ENCODE data around the gene GNB1L. TPM values are rescaled to one million over a fixed set of nuclear protein-coding genes. Genes with fewer than 3 reads are reported as not detected.

GNB1L gene
- total and polyA plus RNA-seq, 2 of the 13 experiments (the other 11 are each of a cell fraction or from before 2014, with no cell fraction given): 2.5 to 7.4 TPM

DNA sequence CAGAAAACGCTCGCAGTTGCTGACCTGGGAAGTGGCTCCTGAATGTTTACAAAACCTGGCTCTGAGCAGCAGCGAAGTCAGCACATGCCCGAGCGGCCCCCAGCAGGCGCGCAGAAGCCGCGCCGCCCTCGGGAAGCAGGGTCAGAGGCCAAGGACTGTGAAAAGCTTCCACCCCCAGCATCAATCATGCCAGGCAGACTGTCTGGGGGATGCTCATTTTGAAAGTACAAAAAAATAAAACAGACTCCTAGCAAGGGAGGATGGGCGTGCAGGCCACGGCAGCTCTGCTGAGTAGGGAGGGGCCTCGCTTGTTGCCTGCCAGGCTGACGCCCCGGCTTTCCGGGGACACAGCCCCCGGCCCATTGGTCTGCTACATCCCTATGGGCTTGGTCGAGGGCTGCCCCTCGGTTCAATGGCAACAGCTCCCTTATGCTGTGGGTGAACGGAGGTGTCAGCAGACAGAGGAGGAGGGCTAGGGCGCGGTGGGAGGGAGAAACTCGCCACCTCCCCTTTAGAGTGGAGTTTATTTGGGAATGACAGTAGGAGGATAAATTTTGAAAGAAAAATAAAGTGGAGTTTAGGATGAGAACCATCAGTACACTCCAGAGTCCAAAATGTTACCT lies 37.7 kb upstream of the GNB1L start (continued):
- TF ChIP-seq, protein P1, sequence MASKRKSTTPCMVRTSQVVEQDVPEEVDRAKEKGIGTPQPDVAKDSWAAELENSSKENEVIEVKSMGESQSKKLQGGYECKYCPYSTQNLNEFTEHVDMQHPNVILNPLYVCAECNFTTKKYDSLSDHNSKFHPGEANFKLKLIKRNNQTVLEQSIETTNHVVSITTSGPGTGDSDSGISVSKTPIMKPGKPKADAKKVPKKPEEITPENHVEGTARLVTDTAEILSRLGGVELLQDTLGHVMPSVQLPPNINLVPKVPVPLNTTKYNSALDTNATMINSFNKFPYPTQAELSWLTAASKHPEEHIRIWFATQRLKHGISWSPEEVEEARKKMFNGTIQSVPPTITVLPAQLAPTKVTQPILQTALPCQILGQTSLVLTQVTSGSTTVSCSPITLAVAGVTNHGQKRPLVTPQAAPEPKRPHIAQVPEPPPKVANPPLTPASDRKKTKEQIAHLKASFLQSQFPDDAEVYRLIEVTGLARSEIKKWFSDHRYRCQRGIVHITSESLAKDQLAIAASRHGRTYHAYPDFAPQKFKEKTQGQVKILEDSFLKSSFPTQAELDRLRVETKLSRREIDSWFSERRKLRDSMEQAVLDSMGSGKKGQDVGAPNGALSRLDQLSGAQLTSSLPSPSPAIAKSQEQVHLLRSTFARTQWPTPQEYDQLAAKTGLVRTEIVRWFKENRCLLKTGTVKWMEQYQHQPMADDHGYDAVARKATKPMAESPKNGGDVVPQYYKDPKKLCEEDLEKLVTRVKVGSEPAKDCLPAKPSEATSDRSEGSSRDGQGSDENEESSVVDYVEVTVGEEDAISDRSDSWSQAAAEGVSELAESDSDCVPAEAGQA (IDR thresholded peaks at IDR 0.05; ENCODE audit: low read depth): no peak
- TF ChIP-seq, protein P1 (CRISPR knock-in tag; IDR thresholded peaks at IDR 0.05; ENCODE audit: borderline replicate concordance): peak; percentile 98
- peak; percentile 92; the same call in 1 of the 2 replicates for TF ChIP-seq ZNF225 (CRISPR knock-in tag; IDR thresholded peaks at IDR 0.05)
- TF ChIP-seq HOXA9 (CRISPR knock-in tag; IDR thresholded peaks at IDR 0.05; ENCODE audit: borderline replicate concordance): no peak
- peak; percentile 94 for TF ChIP-seq ESRRA (CRISPR knock-in tag; IDR thresholded peaks at IDR 0.05; ENCODE audit: low read depth)
- TF ChIP-seq ZNF264 (CRISPR knock-in tag; IDR thresholded peaks at IDR 0.05): peak; percentile 98
- TF ChIP-seq EEA1 (CRISPR knock-in tag; IDR thresholded peaks at IDR 0.05; ENCODE audit: borderline replicate concordance): peak; percentile 99; the same call in 1 of the 2 replicates
- peak; percentile 96 for TF ChIP-seq DNMT3B (CRISPR knock-in tag; conservative IDR thresholded peaks at IDR 0.05)
- TF ChIP-seq ZNF768 (CRISPR knock-in tag; IDR thresholded peaks at IDR 0.05): peak; percentile 52; the same call in 1 of the 2 replicates
- TF ChIP-seq, protein P2, sequence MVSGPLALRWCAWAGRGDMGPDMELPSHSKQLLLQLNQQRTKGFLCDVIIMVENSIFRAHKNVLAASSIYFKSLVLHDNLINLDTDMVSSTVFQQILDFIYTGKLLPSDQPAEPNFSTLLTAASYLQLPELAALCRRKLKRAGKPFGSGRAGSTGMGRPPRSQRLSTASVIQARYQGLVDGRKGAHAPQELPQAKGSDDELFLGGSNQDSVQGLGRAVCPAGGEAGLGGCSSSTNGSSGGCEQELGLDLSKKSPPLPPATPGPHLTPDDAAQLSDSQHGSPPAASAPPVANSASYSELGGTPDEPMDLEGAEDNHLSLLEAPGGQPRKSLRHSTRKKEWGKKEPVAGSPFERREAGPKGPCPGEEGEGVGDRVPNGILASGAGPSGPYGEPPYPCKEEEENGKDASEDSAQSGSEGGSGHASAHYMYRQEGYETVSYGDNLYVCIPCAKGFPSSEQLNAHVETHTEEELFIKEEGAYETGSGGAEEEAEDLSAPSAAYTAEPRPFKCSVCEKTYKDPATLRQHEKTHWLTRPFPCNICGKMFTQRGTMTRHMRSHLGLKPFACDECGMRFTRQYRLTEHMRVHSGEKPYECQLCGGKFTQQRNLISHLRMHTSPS (CRISPR knock-in tag; IDR thresholded peaks at IDR 0.05; ENCODE audit: low read depth): peak; percentile 83
- TF ChIP-seq, protein P3, sequence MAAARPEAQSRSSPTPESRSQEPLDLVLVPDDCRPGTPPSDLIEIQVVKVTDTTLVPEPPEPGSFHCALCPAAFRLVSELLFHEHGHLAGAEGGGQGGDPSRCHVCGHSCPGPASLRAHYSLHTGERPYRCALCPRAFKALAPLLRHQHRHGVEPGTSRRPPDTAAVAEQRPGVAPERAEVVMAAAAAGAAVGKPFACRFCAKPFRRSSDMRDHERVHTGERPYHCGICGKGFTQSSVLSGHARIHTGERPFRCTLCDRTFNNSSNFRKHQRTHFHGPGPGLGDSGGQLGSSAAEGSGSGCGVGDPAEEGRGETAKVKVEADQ (CRISPR knock-in tag; IDR thresholded peaks at IDR 0.05; ENCODE audit: borderline replicate concordance): peak; percentile 70; the same call in 1 of the 2 replicates
- peak; percentile 72; the same call in 1 of the 2 replicates for TF ChIP-seq ZFYVE20 (CRISPR knock-in tag; IDR thresholded peaks at IDR 0.05; ENCODE audit: borderline replicate concordance, low read depth)
- TF ChIP-seq KLF16 (CRISPR knock-in tag; IDR thresholded peaks at IDR 0.05): peak; percentile 38 to 95; a peak in 3 of 4 replicates
- TF ChIP-seq HOXA5 (CRISPR knock-in tag; IDR thresholded peaks at IDR 0.05): peak; percentile 98
- TF ChIP-seq ZNF180 (CRISPR knock-in tag; IDR thresholded peaks at IDR 0.05; ENCODE audit: borderline replicate concordance, low read depth): no peak
- peak; percentile 84 for TF ChIP-seq HDAC1 (CRISPR knock-in tag; IDR thresholded peaks at IDR 0.05)
- 0 out of 2 replicates have a peak, but pooled peaks have one; percentile 31 for TF ChIP-seq NFYB (CRISPR knock-in tag; IDR thresholded peaks at IDR 0.05)
- peak; percentile 96 for TF ChIP-seq ZNF441 (CRISPR knock-in tag; IDR thresholded peaks at IDR 0.05; ENCODE audit: borderline replicate concordance)
- TF ChIP-seq ZMYM2 (CRISPR knock-in tag; IDR thresholded peaks at IDR 0.05): peak; percentile 77; the same call in 1 of the 2 replicates
- peak; percentile 98 for TF ChIP-seq SMYD3 (CRISPR knock-in tag; IDR thresholded peaks at IDR 0.05)
- TF ChIP-seq TOE1 (CRISPR knock-in tag; IDR thresholded peaks at IDR 0.05): peak; percentile 92; the same call in 1 of the 2 replicates
- TF ChIP-seq SAFB2 (CRISPR knock-in tag; IDR thresholded peaks at IDR 0.05; ENCODE audit: borderline replicate concordance, low read depth): peak; percentile 88

All from HepG2 (cell line).